SK-N-SH (cell line): ENCODE data around the gene SLC1A2.

Source experiments
- CHD2 ChIP-seq: fragments of 150-350 bp; IDR thresholded peaks from 2 replicates; pipeline ENCODE4 v1.6.1; 2018; ENCODE audit warnings: low read length; ENCODE audit not compliant: partially characterized antibody
- CTCF ChIP-seq: fragments of 200-600 bp; sonication (generic); IDR thresholded peaks from 2 replicates; pipeline ENCODE4 v1.6.1; 2017; ENCODE audit warnings: antibody characterized with exemption, mild to moderate bottlenecking, moderate library complexity
- FOXJ3 ChIP-seq: sonication (generic); formaldehyde crosslinking; IDR thresholded peaks from 2 replicates; pipeline ENCODE4 v1.5.1; 2020; ENCODE audit warnings: mild to moderate bottlenecking, missing genetic modification reagents
- GABPA ChIP-seq: IDR thresholded peaks from 2 replicates; pipeline ENCODE4 v1.4.0; 2012; ENCODE audit warnings: low read depth, mild to moderate bottlenecking
- JUND ChIP-seq: IDR thresholded peaks from 2 replicates; pipeline ENCODE4 v1.4.0; 2012
- MAX ChIP-seq: IDR thresholded peaks from 2 replicates; pipeline ENCODE4 v1.4.0; 2012; ENCODE audit warnings: low read depth
- NRF1 ChIP-seq: IDR thresholded peaks from 2 replicates; pipeline ENCODE4 v1.6.1; 2012; ENCODE audit warnings: low read depth, mild to moderate bottlenecking, low read length
- PBX3 ChIP-seq: IDR thresholded peaks from 2 replicates; pipeline ENCODE4; 2012
- RAD21 ChIP-seq: IDR thresholded peaks from 2 replicates; pipeline ENCODE4 v1.6.1; 2012; ENCODE audit warnings: mild to moderate bottlenecking, low read length
- RCOR1 ChIP-seq: fragments of 150-350 bp; IDR thresholded peaks from 2 replicates; pipeline ENCODE4 v1.6.1; 2017; ENCODE audit warnings: antibody characterized with exemption, low read length
- REST ChIP-seq: IDR thresholded peaks from 2 replicates; pipeline ENCODE4 v1.6.1; 2012; ENCODE audit warnings: mild to moderate bottlenecking, low read depth, low read length, moderate library complexity
- RXRA ChIP-seq: IDR thresholded peaks from 2 replicates; pipeline ENCODE4 v1.4.0; 2012; ENCODE audit warnings: low read depth, mild to moderate bottlenecking, borderline replicate concordance
- SMC3 ChIP-seq: IDR thresholded peaks from 2 replicates; pipeline ENCODE4 v1.6.1; 2012; ENCODE audit warnings: low read depth, low read length, improper control_type of control experiment

GRCh38 chr11:35326266-35326879 lies 93.0 kb downstream of the SLC1A2 start:
- no peak for TF ChIP-seq CTCF
- no peak for TF ChIP-seq MAX
- TF ChIP-seq REST = no peak
- no peak for TF ChIP-seq FOXJ3
- TF ChIP-seq GABPA = no peak
- no peak for TF ChIP-seq SMC3
- no peak for TF ChIP-seq RAD21
- TF ChIP-seq RXRA = no peak
- no peak for TF ChIP-seq PBX3
- no peak for TF ChIP-seq NRF1
- TF ChIP-seq JUND = no peak
- no peak for TF ChIP-seq CHD2
- no peak for TF ChIP-seq RCOR1
